ENCODE measurements around the gene CDKN1B.

DNA sequence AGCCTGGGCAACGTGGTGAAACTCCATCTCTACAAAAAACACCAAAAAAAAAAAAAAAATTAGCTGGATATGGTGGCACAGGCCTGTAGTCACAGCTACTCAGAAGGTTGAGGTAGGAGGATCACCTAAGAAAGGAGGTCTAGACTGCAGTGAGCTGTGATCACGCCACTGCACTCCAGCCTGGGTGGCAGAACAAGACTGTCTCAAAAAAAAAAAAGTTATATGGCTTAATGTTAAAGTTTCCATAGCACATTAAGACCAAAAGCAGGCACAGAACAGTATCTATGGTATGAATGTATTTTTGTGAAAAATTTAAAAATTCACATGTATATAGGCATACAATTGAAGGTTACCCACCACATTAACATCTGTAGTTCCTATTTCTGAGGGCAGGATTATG lies 15.9 kb downstream of the CDKN1B start:
- TF ChIP-seq REST (IDR thresholded peaks at IDR 0.05; ENCODE audit: insufficient replicate concordance, low read depth): no peak
- no peak for TF ChIP-seq CTCF (IDR thresholded peaks at IDR 0.05; ENCODE audit: insufficient read depth, low read length)
- TF ChIP-seq SPI1 (IDR thresholded peaks at IDR 0.05; ENCODE audit: borderline replicate concordance, low read depth): no peak
- no peak for TF ChIP-seq GABPA (IDR thresholded peaks at IDR 0.05; ENCODE audit: low read depth)
- no peak for TF ChIP-seq POLR2AphosphoS5 (IDR thresholded peaks at IDR 0.05; ENCODE audit: low read depth)
